ENCODE data around the gene SLC29A4.

- no peak for TF ChIP-seq POLR2A (IDR thresholded peaks at IDR 0.05)
- no peak for TF ChIP-seq CTCF (IDR thresholded peaks at IDR 0.05)
Observed at GRCh38 chr7:5265320-5266190, 17.2 kb upstream of the SLC29A4 start.
